Breast epithelium (tissue), 4 donors: ENCODE results near the gene MAML3. TPM values are rescaled to one million over a fixed set of nuclear protein-coding genes. Genes with fewer than 3 reads are reported as not detected.

Experiments used
- DNase-seq, 2 donors: peaks; one replicate each; pipeline ENCODE4 v3.0.0-alpha.2; 2019; ENCODE audit warnings: low spot score in 2 of 2
- H3K27ac ChIP-seq, 2 donors: fragments of 200-600 bp; sonication (generic) in 1 of 2; one replicate each; pipeline ENCODE4 v1.5.1; 2016 to 2019; ENCODE audit warnings: mild to moderate bottlenecking in 1 of 2
- H3K27me3 ChIP-seq, 2 donors: fragments of 200-600 bp; sonication (generic) in 1 of 2; one replicate each; pipeline versions ENCODE4 v1.5.1 to v1.6.0; 2017 to 2019; ENCODE audit warnings: control low read depth in 1 of 2, mild to moderate bottlenecking in 1 of 2
- H3K36me3 ChIP-seq: fragments of 200-600 bp; one replicate; pipeline ENCODE4 v1.5.1; 2019
- H3K4me1 ChIP-seq, 2 donors: fragments of 200-600 bp; sonication (generic); one replicate each; pipeline ENCODE4 v1.5.1; 2016 to 2019; ENCODE audit warnings: control low read depth in 1 of 2
- H3K4me3 ChIP-seq, 3 donors: fragments of 200-600 bp; sonication (generic); 1 replicate in 2 of 3; 2 replicates in 1 of 3; pipeline ENCODE4 v1.5.1; 2016 to 2019; ENCODE audit warnings: mild to moderate bottlenecking in 3 of 3, moderate library complexity in 2 of 3
- H3K9me3 ChIP-seq, 2 donors: fragments of 200-600 bp; sonication (generic) in 1 of 2; one replicate each; pipeline ENCODE4 v1.5.1; 2016 to 2019; ENCODE audit warnings: control low read depth in 1 of 2
- POLR2A ChIP-seq: fragments of 450-650 bp; IDR thresholded peaks from one replicate; pipeline ENCODE4 v1.6.1; 2016; ENCODE audit warnings: antibody characterized with exemption, mild to moderate bottlenecking, moderate library complexity
- POLR2AphosphoS5 ChIP-seq, 3 donors: sonication (generic); formaldehyde crosslinking; IDR thresholded peaks; one replicate each; pipeline ENCODE4 v1.6.1; 2017; ENCODE audit warnings: antibody characterized with exemption in 3 of 3
- intact Hi-C: fragments of 100-400 bp; cut with DNase I; formaldehyde crosslinking; loops from one replicate; pipeline ENCODE4 v1.15.1; 2023; ENCODE audit warnings: low total_unique reads
- total RNA-seq, 3 donors: library from RNA; depleted of rRNA; stranded (reverse); fragments of >200 nt; gene quantifications; one replicate each; pipeline ENCODE4 v1.1.0, GENCODE V29; 2016
- TF ChIP-seq, protein P1 (sequence below), 3 donors: fragments of 450-650 bp; IDR thresholded peaks; one replicate each; pipeline ENCODE4 v1.5.1; 2016 to 2017; ENCODE audit warnings: antibody characterized with exemption in 3 of 3, mild to moderate bottlenecking in 3 of 3, moderate library complexity in 3 of 3

MAML3 gene
- total RNA-seq, 3 donors from 2014 or later, result 5.0 to 16.8 (median 11.1) TPM

DNA sequence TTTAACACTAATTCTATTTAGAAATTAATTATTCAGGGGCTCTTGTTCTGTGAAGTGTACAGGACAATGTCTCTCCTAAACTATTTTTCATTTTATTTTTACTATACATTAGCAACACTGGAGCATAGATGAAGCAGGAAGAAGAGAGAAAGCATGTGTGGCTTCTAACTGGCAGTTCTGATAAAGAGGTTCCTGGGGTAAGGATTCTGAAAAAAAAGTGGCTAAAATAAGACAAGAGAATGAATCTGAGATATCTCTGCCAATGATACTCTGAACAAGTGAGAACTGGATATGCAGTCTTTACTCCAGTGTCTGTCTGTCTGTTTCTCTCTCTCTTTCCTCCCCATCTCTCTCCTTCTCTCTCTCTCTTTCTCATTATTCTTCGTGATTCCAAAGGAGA, 125.9 kb downstream of the MAML3 start:
- H3K9me3 ChIP-seq, result no peaks in the 10 kb centered on the region
- no peaks in the 10 kb centered on the region for H3K27me3 ChIP-seq
- TF ChIP-seq POLR2AphosphoS5 (IDR thresholded peaks at IDR 0.05) (no peak), POLR2A (no peak)
- TF ChIP-seq, protein P1, sequence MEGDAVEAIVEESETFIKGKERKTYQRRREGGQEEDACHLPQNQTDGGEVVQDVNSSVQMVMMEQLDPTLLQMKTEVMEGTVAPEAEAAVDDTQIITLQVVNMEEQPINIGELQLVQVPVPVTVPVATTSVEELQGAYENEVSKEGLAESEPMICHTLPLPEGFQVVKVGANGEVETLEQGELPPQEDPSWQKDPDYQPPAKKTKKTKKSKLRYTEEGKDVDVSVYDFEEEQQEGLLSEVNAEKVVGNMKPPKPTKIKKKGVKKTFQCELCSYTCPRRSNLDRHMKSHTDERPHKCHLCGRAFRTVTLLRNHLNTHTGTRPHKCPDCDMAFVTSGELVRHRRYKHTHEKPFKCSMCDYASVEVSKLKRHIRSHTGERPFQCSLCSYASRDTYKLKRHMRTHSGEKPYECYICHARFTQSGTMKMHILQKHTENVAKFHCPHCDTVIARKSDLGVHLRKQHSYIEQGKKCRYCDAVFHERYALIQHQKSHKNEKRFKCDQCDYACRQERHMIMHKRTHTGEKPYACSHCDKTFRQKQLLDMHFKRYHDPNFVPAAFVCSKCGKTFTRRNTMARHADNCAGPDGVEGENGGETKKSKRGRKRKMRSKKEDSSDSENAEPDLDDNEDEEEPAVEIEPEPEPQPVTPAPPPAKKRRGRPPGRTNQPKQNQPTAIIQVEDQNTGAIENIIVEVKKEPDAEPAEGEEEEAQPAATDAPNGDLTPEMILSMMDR (IDR thresholded peaks at IDR 0.05), result no peak
- no peak overlapping the region for H3K4me3 ChIP-seq
- intact Hi-C loops, result no loop called here
- no peak for DNase-seq
- H3K4me1 ChIP-seq, result no peaks in the 10 kb centered on the region
- no peaks in the 10 kb centered on the region for H3K36me3 ChIP-seq
- H3K27ac ChIP-seq, result no peak overlapping the region

DNA sequence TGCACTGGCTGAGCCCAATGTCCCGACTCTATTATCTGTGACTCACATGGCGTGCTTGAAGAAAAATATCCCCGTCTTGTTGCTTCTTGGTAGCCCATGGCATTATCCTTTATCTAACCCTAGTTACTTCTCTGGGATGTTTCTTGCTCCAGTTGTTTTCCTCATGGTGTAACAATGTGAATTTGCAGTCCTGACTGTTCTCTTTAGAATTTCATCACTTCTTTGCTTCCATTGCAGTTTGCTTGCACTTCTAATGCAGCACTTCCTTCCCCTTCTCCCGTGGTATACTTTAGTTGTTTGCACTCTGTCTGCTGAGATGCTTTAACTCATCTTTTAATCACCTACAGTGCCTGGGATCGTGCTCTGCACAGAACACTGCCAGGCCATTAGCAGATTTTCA, 126.9 kb downstream of the MAML3 start:
- H3K27ac ChIP-seq, result no peak overlapping the region
- TF ChIP-seq, protein P1 (IDR thresholded peaks at IDR 0.05), result no peak
- TF ChIP-seq POLR2A, result no peak
- TF ChIP-seq POLR2AphosphoS5 (IDR thresholded peaks at IDR 0.05), result no peak
- no peaks in the 10 kb centered on the region for H3K9me3 ChIP-seq
- no peaks in the 10 kb centered on the region for H3K36me3 ChIP-seq
- intact Hi-C loops, result loop anchor here (2.0 kb wide), 1 partner anchor 60 kb away; no protein-coding TSS in a partner anchor
- H3K4me3 ChIP-seq, result no peak overlapping the region
- H3K27me3 ChIP-seq, result no peaks in the 10 kb centered on the region
- H3K4me1 ChIP-seq, result no peaks in the 10 kb centered on the region
- no peak for DNase-seq

DNA sequence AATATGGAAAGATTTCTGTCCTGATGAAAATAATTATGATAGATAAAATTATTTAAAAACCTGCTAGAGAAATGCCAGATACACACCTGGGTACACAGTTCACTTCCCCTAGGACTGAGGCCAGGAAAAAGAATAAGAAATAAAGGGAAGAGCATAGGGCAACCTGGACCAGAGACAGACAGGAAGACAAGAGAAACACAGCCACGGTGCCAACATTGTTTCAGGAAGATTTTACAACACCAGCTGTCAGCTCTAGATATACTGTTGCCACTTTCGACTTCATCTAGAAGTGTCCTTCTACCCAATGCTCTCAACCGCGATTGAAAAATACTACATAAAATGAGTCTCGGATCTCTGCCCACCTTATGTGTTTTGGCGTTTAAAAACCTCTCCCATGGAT, 128.5 kb downstream of the MAML3 start:
- Histone ChIP-seq H3K4me3 (no peak overlapping the region), H3K4me1 (no peaks in the 10 kb centered on the region), H3K36me3 (no peaks in the 10 kb centered on the region), H3K9me3 (no peaks in the 10 kb centered on the region), H3K27ac (no peak overlapping the region), H3K27me3 (no peaks in the 10 kb centered on the region)
- intact Hi-C loops, result no loop called here
- no peak for TF ChIP-seq POLR2AphosphoS5 (IDR thresholded peaks at IDR 0.05)
- no peak for TF ChIP-seq POLR2A
- TF ChIP-seq, protein P1 (IDR thresholded peaks at IDR 0.05), result no peak
- no peak for DNase-seq

DNA sequence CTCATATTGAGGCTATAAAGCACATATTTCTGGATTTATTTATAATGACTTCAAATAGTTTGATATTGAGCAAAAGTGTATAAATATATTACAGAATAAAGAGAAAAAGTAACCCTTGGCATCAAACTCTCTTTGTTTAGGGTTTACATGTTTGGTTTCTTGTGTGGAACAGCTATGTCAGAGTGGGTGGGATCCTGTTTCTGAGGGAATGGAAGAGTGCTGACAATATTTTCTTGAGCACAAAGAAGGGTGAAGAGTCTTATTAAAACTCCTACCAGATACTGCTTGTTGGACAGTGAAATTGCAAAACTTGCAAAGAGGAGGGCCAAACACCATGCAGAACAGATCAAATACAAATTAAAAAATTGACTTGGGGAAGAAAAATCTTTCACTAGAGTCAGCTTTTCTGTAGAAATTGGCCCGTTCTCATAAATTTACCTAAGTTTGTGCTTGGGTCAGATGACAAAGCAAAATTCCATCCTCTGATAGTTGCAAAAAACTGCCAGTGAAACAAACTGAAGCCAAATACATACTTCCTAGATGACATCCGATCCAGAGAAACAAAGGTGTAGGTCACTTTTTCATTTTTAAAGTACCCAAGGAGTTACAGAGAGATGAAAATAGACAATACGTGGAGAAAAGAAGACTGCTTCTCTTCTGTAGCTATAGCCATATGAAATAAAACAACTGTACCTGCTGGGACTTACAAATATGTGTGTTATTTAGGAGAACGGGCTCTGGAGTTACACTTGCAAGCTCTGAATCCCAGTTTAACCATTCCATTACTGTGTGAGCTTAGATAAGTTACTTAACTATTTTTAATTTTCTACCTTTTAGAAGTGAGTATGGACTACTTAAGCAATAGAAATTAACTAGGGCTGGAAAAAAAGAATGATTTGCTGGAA, 133.3 kb downstream of the MAML3 start:
- no peak for DNase-seq
- Histone ChIP-seq H3K9me3 (no peaks in the 10 kb centered on the region), H3K36me3 (no peaks in the 10 kb centered on the region), H3K27me3 (no peaks in the 10 kb centered on the region), H3K4me3 (no peak overlapping the region), H3K4me1 (no peaks in the 10 kb centered on the region), H3K27ac (peak overlapping the region; percentile 56 to 59)
- TF ChIP-seq POLR2A (no peak), POLR2AphosphoS5 (IDR thresholded peaks at IDR 0.05) (no peak)
- TF ChIP-seq, protein P1 (IDR thresholded peaks at IDR 0.05), result no peak
- intact Hi-C loops, result no loop called here

DNA sequence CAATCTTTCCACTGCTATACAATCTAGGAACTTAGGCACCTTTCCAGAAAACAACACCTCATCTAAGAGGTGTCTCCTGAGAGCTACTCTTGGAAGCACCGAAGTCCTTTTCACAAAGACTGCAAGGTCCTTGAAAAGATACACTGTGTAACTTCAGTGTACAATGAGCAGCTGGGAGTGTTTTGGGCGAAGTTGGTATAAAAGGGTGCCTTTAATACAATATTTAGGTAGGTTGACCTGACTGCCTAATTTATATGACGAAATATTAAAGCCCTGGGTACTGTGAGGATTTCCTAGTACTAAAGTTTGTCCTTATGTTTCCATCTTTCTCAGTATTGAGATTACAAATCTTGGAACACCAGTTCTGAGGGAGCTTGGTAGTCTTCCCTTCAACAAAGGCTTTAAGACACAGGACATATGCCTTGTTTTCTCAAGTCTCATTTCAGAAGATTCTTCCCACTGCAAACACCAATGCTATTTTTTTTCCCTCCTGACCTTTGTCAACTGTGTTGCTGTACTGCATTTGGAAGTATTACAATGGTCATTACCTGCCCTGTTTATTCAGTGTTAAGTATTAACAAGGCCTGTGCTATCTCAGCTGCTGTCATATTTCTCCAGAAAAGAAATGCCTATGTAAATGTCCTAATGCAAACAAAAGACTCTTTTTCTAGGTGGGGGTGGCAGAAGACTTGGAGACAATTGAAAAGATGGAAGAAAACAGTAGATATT, 134.2 kb downstream of the MAML3 start:
- no peak for DNase-seq
- Histone ChIP-seq H3K4me1 (no peaks in the 10 kb centered on the region), H3K36me3 (no peaks in the 10 kb centered on the region), H3K9me3 (no peaks in the 10 kb centered on the region), H3K27ac (peak overlapping the region; percentile 56 to 68), H3K27me3 (no peaks in the 10 kb centered on the region), H3K4me3 (no peak overlapping the region)
- intact Hi-C loops, result no loop called here
- TF ChIP-seq, protein P1 (IDR thresholded peaks at IDR 0.05), result no peak
- TF ChIP-seq POLR2A (no peak), POLR2AphosphoS5 (IDR thresholded peaks at IDR 0.05) (no peak)
